ENCODE measurements around the gene SPART.

SPART gene

GRCh38 chr13:36346222-36347083, at the start of gene SPART:
Gene SPART, minus strand, starts transcription at chr13:36346394. Its CDS starts 10,564 bp downstream, at chr13:36335830.
- DNase-seq: peak; percentile 94

- DNase-seq: no peak
These were observed 49.1 kb upstream of the SPART start for GRCh38 chr13:36395280-36395679.

- no peak for DNase-seq
These were observed 39.3 kb upstream of the SPART start for GRCh38 chr13:36385489-36385888.

GRCh38 chr13:36382030-36382429, 35.8 kb upstream of the SPART start:
- no peak for DNase-seq

GRCh38 chr13:36377826-36378468, 31.8 kb upstream of the SPART start:
- DNase-seq: no peak

- DNase-seq: no peak
These were observed 27.9 kb upstream of the SPART start for GRCh38 chr13:36374063-36374462.

GRCh38 chr13:36371185-36371584, 25.0 kb upstream of the SPART start:
- no peak for DNase-seq

- DNase-seq: no peak
These were observed 23.9 kb upstream of the SPART start for GRCh38 chr13:36370108-36370429.

GRCh38 chr13:36369268-36370107, 23.3 kb upstream of the SPART start:
- DNase-seq: no peak

- DNase-seq: no peak
These were observed 19.8 kb upstream of the SPART start for GRCh38 chr13:36366031-36366430.

- no peak for DNase-seq
These were observed 17.2 kb upstream of the SPART start for GRCh38 chr13:36363366-36363863.

GRCh38 chr13:36362914-36363313, 16.7 kb upstream of the SPART start:
- DNase-seq: no peak

GRCh38 chr13:36362251-36362650, 16.1 kb upstream of the SPART start:
- DNase-seq: no peak

GRCh38 chr13:36360903-36361302, 14.7 kb upstream of the SPART start:
- DNase-seq: no peak

GRCh38 chr13:36359301-36359950, 13.2 kb upstream of the SPART start:
- no peak for DNase-seq

- no peak for DNase-seq
These were observed 12.1 kb upstream of the SPART start for GRCh38 chr13:36358175-36358718.

GRCh38 chr13:36357692-36358091, 11.5 kb upstream of the SPART start:
- DNase-seq: no peak

GRCh38 chr13:36357231-36357630, 11.0 kb upstream of the SPART start:
- DNase-seq: no peak

GRCh38 chr13:36356058-36356457, 9.9 kb upstream of the SPART start:
- DNase-seq: no peak

- DNase-seq: no peak
These were observed 9.4 kb upstream of the SPART start for GRCh38 chr13:36355632-36356031.

- DNase-seq: no peak
These were observed 8.8 kb upstream of the SPART start for GRCh38 chr13:36354842-36355623.

- no peak for DNase-seq
These were observed 6.8 kb upstream of the SPART start for GRCh38 chr13:36353001-36353400.
